NCI-H82 treated with DMSO at 0.1 percent for 48 hours (cell line): ENCODE results near the gene TBCK.
"Not testable (repeated sequence)": the region's sequence is repeated elsewhere in the genome, so short reads cannot be mapped to it uniquely, and the experiment has no call there.

Source experiments
- DNase-seq: peaks from one replicate; lab custom pipeline; 2025; ENCODE audit not compliant: unreplicated experiment; lab: John Stamatoyannopoulos, UW

The TBCK gene

GRCh38 chr4:106126062-106126461 lies 189.9 kb downstream of the TBCK start:
- DNase-seq = no peak

GRCh38 chr4:106119949-106120555 lies 196.0 kb downstream of the TBCK start:
- DNase-seq = not testable (repeated sequence)

- DNase-seq = no peak
Measured at GRCh38 chr4:106116025-106116424, 200.0 kb downstream of the TBCK start.

GRCh38 chr4:106114270-106114669 lies 201.7 kb downstream of the TBCK start:
- no peak for DNase-seq

GRCh38 chr4:106111778-106112469 lies 204.1 kb downstream of the TBCK start:
- not testable (repeated sequence) for DNase-seq

- no peak for DNase-seq
Measured at GRCh38 chr4:106109929-106110328, 206.1 kb downstream of the TBCK start.

GRCh38 chr4:106105697-106106096 lies 210.3 kb downstream of the TBCK start:
- DNase-seq = no peak

- no peak for DNase-seq
Measured at GRCh38 chr4:106104276-106104675, 211.7 kb downstream of the TBCK start.

- DNase-seq = no peak
Measured at GRCh38 chr4:106096454-106096853, 219.6 kb downstream of the TBCK start.

- DNase-seq = no peak
Measured at GRCh38 chr4:106095408-106095807, 220.6 kb downstream of the TBCK start.

- no peak for DNase-seq
Measured at GRCh38 chr4:106092361-106093040, 223.5 kb downstream of the TBCK start.

GRCh38 chr4:106090826-106091225 lies 225.2 kb downstream of the TBCK start:
- DNase-seq = no peak

- DNase-seq = no peak
Measured at GRCh38 chr4:106083065-106083464, 232.9 kb downstream of the TBCK start.

- DNase-seq = no peak
Measured at GRCh38 chr4:106080376-106080775, 235.6 kb downstream of the TBCK start.

- DNase-seq = no peak
Measured at GRCh38 chr4:106079616-106080015, 236.4 kb downstream of the TBCK start.

- DNase-seq = no peak
Measured at GRCh38 chr4:106065018-106065417, 251.0 kb downstream of the TBCK start.

GRCh38 chr4:106063009-106063408 lies 253.0 kb downstream of the TBCK start:
- no peak for DNase-seq

GRCh38 chr4:106062452-106062875 lies 253.5 kb downstream of the TBCK start:
- no peak for DNase-seq

- no peak for DNase-seq
Measured at GRCh38 chr4:106058921-106059320, 257.1 kb downstream of the TBCK start.

GRCh38 chr4:106056914-106057313 lies 259.1 kb downstream of the TBCK start:
- DNase-seq = no peak

- no peak for DNase-seq
Measured at GRCh38 chr4:106051514-106051913, 264.5 kb downstream of the TBCK start.

GRCh38 chr4:106049490-106049889 lies 266.5 kb downstream of the TBCK start:
- DNase-seq = no peak
